H1 (cell line): ENCODE results near the gene TXNDC11. TPM values are rescaled to one million over a fixed set of nuclear protein-coding genes. Genes with fewer than 3 reads are reported as not detected.

Experiments used
- CTCF ChIA-PET: fragments of 300-600 bp; sonication (Branson Sonifier 250); formaldehyde crosslinking; loops from one replicate; lab custom pipeline; 2021; ENCODE audit not compliant: partially characterized antibody; lab: Charles Lee
- POLR2A ChIA-PET: fragments of 300-600 bp; sonication (Branson Sonifier 250); formaldehyde crosslinking; loops from one replicate; lab custom pipeline; 2021; ENCODE audit warnings: inconsistent platforms; ENCODE audit not compliant: partially characterized antibody; lab: Charles Lee
- DNase-seq, 2 experiments: peaks; one replicate each; pipeline versions ENCODE4 v3.0.0 to v3.0.0-alpha.2; 2010 to 2022; ENCODE audit warnings: low spot score in 2 of 2, low read depth in 1 of 2, mixed read lengths in 1 of 2
- FAIRE-seq: peaks from 2 replicates; lab custom pipeline; 2011; peaks lifted over from hg19 to GRCh38; lab: Jason Lieb, UNC
- H2AFZ ChIP-seq: 2 replicates; pipeline ENCODE4 v1.8.1; 2012; ENCODE audit warnings: low read length, inconsistent platforms
- H2AK5ac ChIP-seq: 2 replicates; pipeline ENCODE4 v1.6.1; 2013; ENCODE audit warnings: low read depth, low read length
- H2BK120ac ChIP-seq: replicated peaks from 2 replicates; pipeline ENCODE3; 2013; ENCODE audit warnings: low read depth, low read length, inconsistent platforms
- H2BK12ac ChIP-seq: 2 replicates; pipeline ENCODE4 v1.6.1; 2013; ENCODE audit warnings: low read depth, low read length
- H2BK15ac ChIP-seq: 2 replicates; pipeline ENCODE4 v1.6.1; 2013; ENCODE audit warnings: low read length
- H2BK20ac ChIP-seq: 2 replicates; pipeline ENCODE4 v1.6.1; 2013; ENCODE audit warnings: low read length
- H2BK5ac ChIP-seq: 2 replicates; pipeline ENCODE4 v1.6.1; 2013; ENCODE audit warnings: low read depth, low read length
- H3K14ac ChIP-seq: 2 replicates; pipeline ENCODE4 v1.6.1; 2013; ENCODE audit warnings: inconsistent platforms; ENCODE audit not compliant: insufficient read length
- H3K18ac ChIP-seq: 2 replicates; pipeline ENCODE4 v1.6.1; 2013; ENCODE audit warnings: low read length; ENCODE audit errors: extremely low read depth
- H3K23ac ChIP-seq: 2 replicates; pipeline ENCODE4 v1.6.1; 2013; ENCODE audit warnings: inconsistent platforms; ENCODE audit not compliant: insufficient read length
- H3K23me2 ChIP-seq: 2 replicates; pipeline ENCODE4 v1.6.1; 2013; ENCODE audit warnings: low read depth, low read length
- H3K27ac ChIP-seq: 2 replicates; pipeline ENCODE4 v1.6.1; 2011; ENCODE audit warnings: low read depth, low read length, inconsistent platforms
- H3K27me3 ChIP-seq, 4 experiments: replicated peaks in 1 of 4; 1 replicate in 1 of 4; 2 replicates in 3 of 4; pipeline versions ENCODE4 v1.6.1 to v1.8.1; 2011 to 2013; ENCODE audit warnings: low read length in 3 of 4, mild to moderate bottlenecking in 3 of 4, inconsistent platforms in 2 of 4, mixed read lengths in 2 of 4, moderate library complexity in 1 of 4; ENCODE audit not compliant: control insufficient read depth in 3 of 4, insufficient read depth in 3 of 4; ENCODE audit errors: extremely low read depth in 1 of 4
- H3K36me3 ChIP-seq, 4 experiments: 2 replicates each; pipeline versions ENCODE4 v1.6.1 to v1.8.1; 2011 to 2013; ENCODE audit warnings: mild to moderate bottlenecking in 4 of 4, low read length in 3 of 4, moderate library complexity in 2 of 4, control low read depth in 1 of 4, inconsistent platforms in 1 of 4; ENCODE audit not compliant: insufficient read depth in 4 of 4, control insufficient read depth in 2 of 4
- H3K4ac ChIP-seq: replicated peaks from 2 replicates; pipeline ENCODE3; 2013; ENCODE audit warnings: low read length, low read depth, mixed read lengths, inconsistent platforms; ENCODE audit not compliant: insufficient read length
- H3K4me1 ChIP-seq, 4 experiments: replicated peaks in 1 of 4; 1 replicate in 1 of 4; 2 replicates in 3 of 4; pipeline versions ENCODE4 v1.6.1 to v1.8.1; 2011 to 2013; ENCODE audit warnings: low read length in 3 of 4, inconsistent platforms in 2 of 4, mixed read lengths in 1 of 4; ENCODE audit not compliant: insufficient read depth in 4 of 4, control insufficient read depth in 3 of 4
- H3K4me2 ChIP-seq, 2 experiments: 2 replicates each; pipeline versions ENCODE4 v1.6.1 to v1.8.1; 2011 to 2013; ENCODE audit warnings: low read depth in 2 of 2, low read length in 2 of 2, control low read depth in 1 of 2, inconsistent platforms in 1 of 2, mild to moderate bottlenecking in 1 of 2; ENCODE audit not compliant: insufficient read depth in 1 of 2
- H3K4me3 ChIP-seq, 4 experiments: fragments of 200-600, 300-600 bp in 1 of 4; sonication (generic), shearing (Covaris generic), sonication (Bioruptor Twin) in 1 of 4; 2 replicates each; pipeline versions ENCODE4 v1.5.1 to v1.8.1; 2011 to 2016; ENCODE audit warnings: low read length in 4 of 4, low read depth in 3 of 4, control low read depth in 2 of 4, inconsistent platforms in 2 of 4, mild to moderate bottlenecking in 2 of 4, mixed read lengths in 1 of 4, moderate library complexity in 1 of 4; ENCODE audit not compliant: insufficient read depth in 2 of 4; ENCODE audit errors: extremely low read depth in 1 of 4
- H3K56ac ChIP-seq: replicated peaks from 2 replicates; pipeline ENCODE3; 2013; ENCODE audit warnings: low read depth, mild to moderate bottlenecking, mixed read lengths, low read length, inconsistent platforms; ENCODE audit not compliant: insufficient read length
- H3K79me1 ChIP-seq: 2 replicates; pipeline ENCODE4 v1.6.1; 2013; ENCODE audit warnings: low read depth, low read length, control low read depth
- H3K79me2 ChIP-seq, 2 experiments: 2 replicates each; pipeline versions ENCODE4 v1.6.1 to v1.8.1; 2012 to 2013; ENCODE audit warnings: low read length in 2 of 2, mild to moderate bottlenecking in 2 of 2, inconsistent platforms in 1 of 2; ENCODE audit not compliant: insufficient read depth in 2 of 2, control insufficient read depth in 1 of 2
- H3K9ac ChIP-seq, 4 experiments: replicated peaks in 1 of 4; 1 replicate in 1 of 4; 2 replicates in 3 of 4; pipeline versions ENCODE4 v1.6.1 to v1.8.1; 2011 to 2013; ENCODE audit warnings: low read depth in 3 of 4, low read length in 3 of 4, control low read depth in 2 of 4, mild to moderate bottlenecking in 2 of 4, moderate library complexity in 2 of 4, inconsistent platforms in 1 of 4; ENCODE audit errors: extremely low read depth in 1 of 4
- H3K9me3 ChIP-seq, 2 experiments: 2 replicates each; pipeline versions ENCODE4 v1.6.1 to v1.8.1; 2012 to 2013; ENCODE audit warnings: mild to moderate bottlenecking in 2 of 2, moderate library complexity in 2 of 2, control low read depth in 1 of 2, inconsistent platforms in 1 of 2, low read depth in 1 of 2, low read length in 1 of 2, mixed read lengths in 1 of 2; ENCODE audit not compliant: insufficient read depth in 2 of 2
- H4K20me1 ChIP-seq, 2 experiments: replicated peaks in 1 of 2; 2 replicates each; pipeline versions ENCODE3 to v1.8.1; 2011 to 2013; ENCODE audit warnings: inconsistent platforms in 2 of 2, low read length in 2 of 2, mild to moderate bottlenecking in 1 of 2; ENCODE audit not compliant: insufficient read depth in 2 of 2, control insufficient read depth in 1 of 2
- H4K5ac ChIP-seq: 2 replicates; pipeline ENCODE4 v1.6.1; 2013; ENCODE audit warnings: low read length, low read depth, mixed read lengths, inconsistent platforms; ENCODE audit not compliant: insufficient read length
- H4K8ac ChIP-seq: 2 replicates; pipeline ENCODE4 v1.8.0; 2013; ENCODE audit warnings: mild to moderate bottlenecking, moderate library complexity, low read length, inconsistent platforms; ENCODE audit not compliant: insufficient read depth; ENCODE audit errors: extremely low read depth
- H4K91ac ChIP-seq: replicated peaks from 2 replicates; pipeline ENCODE3; 2013; ENCODE audit warnings: low read length, mixed read lengths, inconsistent platforms; ENCODE audit not compliant: insufficient read length
- CHD2 ChIP-seq: IDR thresholded peaks from 2 replicates; pipeline ENCODE4 v1.6.1; 2012; ENCODE audit warnings: low read length, improper control_type of control experiment
- WGBS, 2 experiments: shearing (Covaris generic) in 1 of 2; methylation state at CpG; one replicate each; pipeline versions ENCODE4 v1.1.6 to v1.1.7; 2013 to 2015; ENCODE audit warnings: low lambda C conversion rate in 2 of 2, mixed read lengths in 2 of 2, inconsistent platforms in 1 of 2, low coverage in 1 of 2, missing lambda C conversion rate in 1 of 2; ENCODE audit not compliant: insufficient replicate concordance in 2 of 2, insufficient coverage in 1 of 2, insufficient read length in 1 of 2; ENCODE audit errors: extremely low coverage in 1 of 2, missing lambda C conversion rate in 1 of 2; 5-methylcytosine and 5-hydroxymethylcytosine counted together
- polyA plus RNA-seq, 7 experiments: library from polyadenylated mRNA; depleted of rRNA in 3 of 7; stranded (reverse) in 5 of 7; unstranded in 2 of 7; fragments of >200 nt in 5 of 7; fragments of 200-250 nt in 2 of 7; gene quantifications; 1 replicate in 5 of 7; 2 replicates in 1 of 7; 4 replicates in 1 of 7; pipeline versions ENCODE4 v1.2.1 to v1.2.3, GENCODE V29; 2011 to 2013; ENCODE audit warnings: missing spikeins in 2 of 7, mixed read lengths in 2 of 7
- total RNA-seq: library from RNA; stranded (reverse); fragmentation: NEBNext Ultra II Directional; extraction: Animal tissue kit (Norgen Biotek cat#: 25700); gene quantifications from 2 replicates; pipeline ENCODE4 v1.2.1, GENCODE V29; 2021
- TF ChIP-seq, protein P1 (sequence below): IDR thresholded peaks from 2 replicates; pipeline ENCODE4 v1.6.1; 2011; ENCODE audit warnings: low read length, improper control_type of control experiment

TXNDC11 gene
- total and polyA plus RNA-seq, 2 of the 8 experiments (the other 6 are each of a cell fraction or from before 2014, with no cell fraction given) = 13.5 to 13.8 TPM

DNA sequence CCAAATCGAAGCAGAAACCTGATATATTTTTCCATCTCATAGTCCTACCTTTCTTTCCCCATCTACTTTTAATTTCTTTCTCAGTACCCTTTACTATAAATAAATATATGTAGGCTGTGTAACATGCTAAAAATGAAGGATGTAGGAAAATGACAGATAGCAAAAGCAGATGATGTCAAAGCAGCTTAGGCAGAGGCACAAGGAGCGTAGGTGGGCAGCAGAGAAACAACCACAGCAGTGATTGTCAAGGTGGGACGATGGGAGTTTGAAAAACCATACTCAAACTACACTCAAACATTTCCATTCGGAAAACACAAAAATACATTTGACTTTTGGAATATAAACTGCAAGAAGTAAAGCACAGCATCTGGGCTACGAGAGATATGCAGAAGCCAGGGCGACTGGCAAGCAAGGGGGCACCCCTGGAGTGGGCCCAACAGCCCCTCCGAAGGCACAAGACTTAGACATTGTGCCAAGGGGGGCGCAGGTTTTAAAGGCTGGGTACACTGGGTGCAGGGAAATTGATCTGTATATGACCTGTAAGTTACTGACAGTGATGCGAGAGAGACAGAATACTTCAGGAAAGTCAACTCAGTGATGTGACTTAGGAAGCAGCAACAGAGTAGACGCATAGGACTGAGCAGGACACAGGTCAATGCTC, 43.3 kb downstream of the TXNDC11 start:
- H2BK5ac ChIP-seq = no peak overlapping the region
- CTCF ChIA-PET = interaction anchor here (1.0 to 3.4 kb wide), 2 partner anchors 9 to 15 kb away, joined by 3 to 13 read pairs; no protein-coding TSS in a partner anchor
- H3K9ac ChIP-seq = no peak overlapping the region
- H4K5ac ChIP-seq = no peak overlapping the region
- no peak for FAIRE-seq
- H3K79me2 ChIP-seq = no peaks in the 10 kb centered on the region
- no peaks in the 10 kb centered on the region for H3K27me3 ChIP-seq
- no peak overlapping the region for H2BK120ac ChIP-seq
- no peak for DNase-seq
- H3K4me1 ChIP-seq = no peaks in the 10 kb centered on the region
- H3K36me3 ChIP-seq = peaks cover 0 to 12% (median 4%) of the 10 kb centered on the region in 4 experiments; a peak in 5 of 8 replicates
- H3K18ac ChIP-seq = no peak overlapping the region
- H3K23me2 ChIP-seq = no peaks in the 10 kb centered on the region; the same call in 1 of the 2 replicates
- no peak overlapping the region for H3K4me2 ChIP-seq
- no peak overlapping the region for H3K14ac ChIP-seq
- H3K27ac ChIP-seq = no peak overlapping the region
- H2BK20ac ChIP-seq = no peak overlapping the region
- H2BK15ac ChIP-seq = no peak overlapping the region
- peaks cover 2% of the 10 kb centered on the region in 2 experiments for H4K20me1 ChIP-seq
- no peak overlapping the region for H2BK12ac ChIP-seq
- no peak overlapping the region for H2AK5ac ChIP-seq
- no peak overlapping the region for H3K4me3 ChIP-seq
- H3K23ac ChIP-seq = no peak overlapping the region
- H3K56ac ChIP-seq = no peak overlapping the region
- no peak overlapping the region for H4K8ac ChIP-seq
- peaks cover 3% of the 10 kb centered on the region; the same call in 1 of the 2 replicates for H3K79me1 ChIP-seq
- H4K91ac ChIP-seq = no peak overlapping the region
- no peak overlapping the region for H3K4ac ChIP-seq
- H3K9me3 ChIP-seq = no peaks in the 10 kb centered on the region
- WGBS, 2 experiments = 79% methylated on average over 10 of the region's 10 CpGs; no CpG with 5 or more reads in 1 of the 2 experiments
- H2AFZ ChIP-seq = no peak overlapping the region
- POLR2A ChIA-PET = interaction anchor here (0.9 kb wide), 1 partner anchor 235 kb away, joined by 3 read pairs; no protein-coding TSS in a partner anchor
- TF ChIP-seq CHD2 = no peak
- TF ChIP-seq, protein P1, sequence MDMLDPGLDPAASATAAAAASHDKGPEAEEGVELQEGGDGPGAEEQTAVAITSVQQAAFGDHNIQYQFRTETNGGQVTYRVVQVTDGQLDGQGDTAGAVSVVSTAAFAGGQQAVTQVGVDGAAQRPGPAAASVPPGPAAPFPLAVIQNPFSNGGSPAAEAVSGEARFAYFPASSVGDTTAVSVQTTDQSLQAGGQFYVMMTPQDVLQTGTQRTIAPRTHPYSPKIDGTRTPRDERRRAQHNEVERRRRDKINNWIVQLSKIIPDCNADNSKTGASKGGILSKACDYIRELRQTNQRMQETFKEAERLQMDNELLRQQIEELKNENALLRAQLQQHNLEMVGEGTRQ = no peak
